HG03442 (cell line): ENCODE measurements around the gene NR3C2.
"Not testable (repeated sequence)": the region's sequence is repeated elsewhere in the genome, so short reads cannot be mapped to it uniquely, and the experiment has no call there.

ENCODE experiments used
- ATAC-seq: cut with Tn5 transposase; IDR thresholded peaks from one replicate; pipeline ENCODE4 v1.9.1; 2021; ENCODE audit warnings: mild to moderate bottlenecking, moderate library complexity; ENCODE audit not compliant: unreplicated experiment

Gene NR3C2

GRCh38 chr4:148226341-148226740 lies 215.9 kb downstream of the NR3C2 start:
- no peak for ATAC-seq

GRCh38 chr4:148225639-148226038 lies 216.6 kb downstream of the NR3C2 start:
- no peak for ATAC-seq

GRCh38 chr4:148224476-148224875 lies 217.7 kb downstream of the NR3C2 start:
- no peak for ATAC-seq

GRCh38 chr4:148222991-148223660 lies 219.1 kb downstream of the NR3C2 start:
- ATAC-seq = no peak

DNA sequence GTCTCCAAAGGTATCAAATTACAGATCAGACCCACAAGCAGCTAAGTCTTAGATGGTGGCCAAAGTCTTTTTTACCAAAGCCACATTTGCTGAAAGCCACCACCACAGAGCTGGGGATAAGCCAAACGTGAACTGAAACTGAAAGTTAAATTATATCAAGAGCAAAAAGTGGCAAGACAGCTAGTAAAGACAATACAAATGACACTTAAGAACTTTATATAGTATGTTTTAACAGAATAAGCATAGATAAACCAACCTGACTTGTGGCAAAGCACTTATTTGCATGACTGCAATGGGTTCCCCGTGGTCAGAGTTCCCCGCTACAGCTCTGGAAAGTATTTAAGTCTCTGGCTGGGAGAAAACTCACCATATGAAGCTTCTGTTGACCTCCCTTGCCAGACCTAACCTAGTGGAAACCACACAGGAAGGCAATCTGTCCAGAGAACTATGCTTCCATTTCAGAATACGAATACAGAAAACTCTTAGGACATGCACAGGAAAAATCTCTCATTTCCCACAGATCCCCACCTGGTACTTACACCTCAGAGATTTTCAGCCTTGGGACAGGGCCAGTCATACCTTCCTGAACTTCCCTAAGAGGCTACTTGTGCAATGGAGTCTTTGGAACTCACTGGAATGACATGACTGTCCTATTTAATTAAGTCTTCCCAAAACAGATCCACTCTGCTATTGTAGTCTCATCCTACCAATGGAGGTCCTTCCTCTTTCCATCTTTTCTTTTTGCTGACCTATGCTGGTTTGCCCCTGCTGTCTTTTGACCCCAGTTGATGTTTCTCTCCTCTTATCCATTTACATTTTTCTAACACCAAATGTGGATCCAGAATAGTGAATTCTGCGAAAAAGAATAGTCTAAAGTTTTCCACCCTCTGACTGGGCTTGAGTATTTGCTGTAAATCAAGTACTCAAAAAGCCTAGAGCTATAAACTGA lies 225.1 kb downstream of the NR3C2 start:
- ATAC-seq = peak; percentile 93

GRCh38 chr4:148216321-148216720 lies 225.9 kb downstream of the NR3C2 start:
- no peak for ATAC-seq

- ATAC-seq = no peak
Observed at GRCh38 chr4:148215202-148215601, 227.0 kb downstream of the NR3C2 start.

DNA sequence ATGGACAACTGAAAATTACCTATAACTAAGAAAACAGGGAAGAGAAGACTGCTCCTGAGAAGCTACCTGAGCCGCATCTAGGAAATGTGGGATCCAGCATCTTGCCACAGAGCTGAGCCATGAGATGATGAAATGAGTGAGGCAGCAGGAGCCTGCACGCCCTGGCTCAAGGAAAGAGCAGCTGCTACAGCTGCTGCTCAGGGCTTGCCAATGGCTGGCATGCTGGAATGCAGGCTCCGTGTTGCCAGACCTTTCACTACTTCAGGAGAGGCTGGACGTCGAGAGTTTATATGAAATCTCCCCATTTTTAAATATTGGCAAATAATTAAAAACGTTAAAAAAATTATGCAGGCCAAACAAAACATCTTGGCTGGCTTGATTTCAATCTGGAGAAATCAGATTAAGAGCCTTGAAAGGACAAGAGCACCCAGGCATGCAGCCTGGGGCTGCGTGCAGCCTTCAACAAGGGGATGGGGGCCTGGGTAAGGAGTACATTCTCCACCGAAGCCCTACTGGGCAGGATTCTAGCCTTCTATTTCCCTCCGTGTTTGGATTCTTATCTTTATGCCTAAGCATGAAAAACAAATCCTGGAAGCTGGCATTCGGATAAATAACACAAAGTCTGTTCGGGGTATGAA lies 227.6 kb downstream of the NR3C2 start:
- no peak for ATAC-seq

GRCh38 chr4:148211533-148211932 lies 230.7 kb downstream of the NR3C2 start:
- ATAC-seq = no peak

- ATAC-seq = no peak
Observed at GRCh38 chr4:148210661-148211060, 231.6 kb downstream of the NR3C2 start.

GRCh38 chr4:148207068-148207467 lies 235.1 kb downstream of the NR3C2 start:
- no peak for ATAC-seq

DNA sequence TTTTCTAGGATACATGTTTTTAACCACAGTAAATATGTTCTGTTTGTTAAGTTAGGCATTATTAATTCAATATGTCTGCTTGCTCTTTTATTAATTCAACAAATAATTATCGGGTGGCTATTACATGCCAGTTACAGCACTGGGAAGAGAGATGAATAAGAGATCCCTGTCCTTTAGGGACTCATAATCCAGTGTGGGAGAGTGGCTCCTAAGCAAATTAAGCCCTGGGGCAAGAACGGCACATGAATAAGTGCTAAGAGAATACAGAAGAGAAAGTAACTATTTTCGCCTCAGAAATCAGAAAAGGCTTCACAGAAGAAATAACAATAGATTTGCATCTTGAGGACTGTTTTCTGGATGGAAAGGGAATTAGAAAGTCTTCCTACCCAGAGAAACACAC lies 236.7 kb downstream of the NR3C2 start:
- ATAC-seq = no peak

DNA sequence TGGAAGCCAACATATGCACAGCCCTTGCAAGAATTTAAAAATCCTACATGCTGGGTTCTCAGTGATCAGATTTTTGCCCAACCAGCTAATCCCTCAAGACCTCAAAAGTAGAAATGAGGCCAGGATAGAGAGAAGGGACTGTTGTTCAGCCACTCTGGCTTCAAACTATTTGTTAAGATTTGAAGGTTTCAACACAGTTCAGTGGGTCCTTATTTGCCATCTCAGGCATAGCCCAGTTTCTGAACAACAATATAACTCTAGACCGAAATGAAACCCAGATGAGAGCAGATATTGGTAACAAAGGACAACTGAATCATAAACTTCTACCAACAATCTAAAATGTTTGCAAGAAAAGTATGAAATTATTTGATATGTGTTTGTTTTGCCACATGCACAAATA lies 237.3 kb downstream of the NR3C2 start:
- ATAC-seq = no peak

DNA sequence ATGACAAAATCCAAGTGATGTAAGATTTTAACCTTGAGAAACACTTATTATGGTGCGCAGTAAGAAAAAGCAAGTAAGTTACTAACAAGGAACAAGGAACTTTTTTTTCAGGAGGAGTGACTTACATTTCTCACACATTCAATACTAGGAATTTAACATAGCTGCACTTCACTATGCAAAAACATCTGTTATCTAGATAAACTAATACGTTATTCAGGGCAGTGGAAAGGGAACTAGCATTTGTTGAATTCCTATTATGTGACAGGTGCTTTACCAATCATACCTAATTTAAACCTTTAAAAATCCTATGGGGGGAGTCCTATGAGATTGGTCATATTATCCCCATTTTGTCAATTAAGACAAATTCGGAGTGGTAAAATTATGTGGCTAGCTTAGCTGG lies 238.0 kb downstream of the NR3C2 start:
- no peak for ATAC-seq

DNA sequence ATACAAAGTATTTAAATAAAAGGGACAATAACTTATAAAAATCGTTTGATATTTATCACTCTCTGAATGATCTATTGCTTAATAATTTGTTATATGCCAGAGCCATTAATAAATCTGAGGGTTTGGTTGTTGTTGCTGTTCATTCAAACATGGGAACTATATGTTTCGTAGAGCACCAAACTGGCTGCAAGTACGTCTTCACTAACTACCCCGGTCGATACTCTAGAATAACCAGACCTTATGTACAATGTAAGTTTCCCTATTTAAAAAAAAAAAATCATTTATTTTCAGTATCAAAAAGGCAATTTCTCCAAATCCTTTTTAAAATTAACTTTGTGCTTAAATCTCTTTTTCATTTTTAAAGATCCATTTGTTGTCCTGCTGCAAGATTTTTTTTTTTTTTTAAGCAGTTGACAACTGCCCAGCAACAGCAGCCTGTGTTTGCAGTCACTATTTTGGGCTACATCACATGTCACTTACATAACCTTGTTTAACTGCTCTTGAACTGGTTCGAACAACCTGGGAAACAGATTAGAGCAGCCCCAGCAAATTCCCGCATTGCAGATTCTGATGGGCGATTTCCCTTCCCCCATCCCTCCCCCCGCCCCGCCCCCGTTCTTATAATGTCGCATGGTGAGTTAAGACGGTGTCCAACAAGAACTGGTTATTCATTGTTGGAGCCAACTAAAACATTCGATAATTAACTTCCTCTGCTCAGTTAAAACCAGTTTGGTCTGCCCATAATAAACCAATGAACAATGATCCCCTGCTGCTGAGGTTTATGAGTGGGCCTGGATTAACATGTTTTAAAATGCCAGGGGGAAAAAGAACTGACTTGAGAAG lies 238.9 kb downstream of the NR3C2 start:
- ATAC-seq = no peak

DNA sequence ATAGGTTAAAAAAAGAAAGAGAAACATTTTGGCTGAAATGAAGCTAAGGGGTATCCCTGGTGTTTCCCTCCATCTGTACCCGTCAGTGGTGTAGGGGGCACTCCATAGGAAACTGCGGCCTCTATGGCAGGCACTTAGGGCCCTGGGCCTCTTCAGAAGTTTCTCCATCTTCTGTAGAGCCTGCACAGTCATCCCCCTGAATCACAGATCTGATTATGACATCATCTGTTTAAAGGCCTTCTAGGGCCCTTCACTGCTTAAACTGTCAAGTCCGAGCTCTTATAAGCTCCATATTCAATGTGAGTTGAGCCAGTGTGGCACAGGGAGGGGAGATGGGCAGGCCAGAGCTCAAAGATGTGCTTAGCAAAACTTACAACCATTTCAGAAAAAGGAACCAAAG lies 241.3 kb downstream of the NR3C2 start:
- no peak for ATAC-seq

- ATAC-seq = no peak
Observed at GRCh38 chr4:148196164-148196563, 246.1 kb downstream of the NR3C2 start.

GRCh38 chr4:148192526-148192925 lies 249.7 kb downstream of the NR3C2 start:
- ATAC-seq = no peak

GRCh38 chr4:148187454-148188222 lies 254.6 kb downstream of the NR3C2 start:
- not testable (repeated sequence) for ATAC-seq

GRCh38 chr4:148184922-148185321 lies 257.3 kb downstream of the NR3C2 start:
- ATAC-seq = no peak
